WTC11 (cell line): ENCODE results near the gene GGCX. TPM values are rescaled to one million over a fixed set of nuclear protein-coding genes. Genes with fewer than 3 reads are reported as not detected.

Source experiments
- ATAC-seq: fragments of 200-7000 bp; cut with Tn5 transposase; 2 replicates; pipeline ENCODE4 v1.10.0; 2021; ENCODE audit warnings: mild to moderate bottlenecking, moderate library complexity
- CTCF ChIA-PET: fragments of 300-600 bp; sonication (Branson Sonifier 250); formaldehyde crosslinking; loops from one replicate; lab custom pipeline; 2021; ENCODE audit warnings: antibody characterized with exemption; lab: Charles Lee
- POLR2A ChIA-PET: fragments of 350-600 bp; sonication (Branson Sonifier 250); formaldehyde crosslinking; loops from one replicate; lab custom pipeline; 2021; ENCODE audit warnings: antibody characterized with exemption; lab: Charles Lee
- DNase-seq: peaks from one replicate; pipeline ENCODE4 v3.0.0; 2021; ENCODE audit warnings: low spot score
- H3K27ac Mint-ChIP-seq: 2 replicates; pipeline ENCODE4 v1.8.0; 2021; ENCODE audit warnings: mixed read lengths
- H3K27me3 Mint-ChIP-seq: 2 replicates; pipeline ENCODE4 v1.8.0; 2021; ENCODE audit warnings: low read depth, mild to moderate bottlenecking, moderate library complexity, mixed read lengths
- H3K36me3 Mint-ChIP-seq: 2 replicates; pipeline ENCODE4 v1.8.0; 2021; ENCODE audit warnings: mixed read lengths
- H3K4me1 Mint-ChIP-seq: 2 replicates; pipeline ENCODE4 v1.8.0; 2022; ENCODE audit warnings: mixed read lengths
- H3K4me3 Mint-ChIP-seq: 2 replicates; pipeline ENCODE4 v1.8.0; 2021; ENCODE audit warnings: mild to moderate bottlenecking, moderate library complexity, mixed read lengths
- H3K9me3 Mint-ChIP-seq: 2 replicates; pipeline ENCODE4 v1.8.0; 2021; ENCODE audit warnings: mixed read lengths
- CBFB ChIP-seq: sonication (generic); formaldehyde crosslinking; IDR thresholded peaks from 2 replicates; pipeline ENCODE4 v1.8.1; 2022; ENCODE audit warnings: mild to moderate bottlenecking, low read depth, missing genetic modification reagents
- CREB1 ChIP-seq: sonication (generic); formaldehyde crosslinking; IDR thresholded peaks from 2 replicates; pipeline ENCODE4 v1.8.0; 2023; ENCODE audit warnings: mild to moderate bottlenecking, missing genetic modification reagents
- ELF4 ChIP-seq: sonication (generic); formaldehyde crosslinking; IDR thresholded peaks from 2 replicates; pipeline ENCODE4 v1.8.1; 2022; ENCODE audit warnings: low read depth, mild to moderate bottlenecking, moderate library complexity, missing genetic modification reagents
- ESRRA ChIP-seq: sonication (generic); formaldehyde crosslinking; IDR thresholded peaks from 2 replicates; pipeline ENCODE4 v1.8.1; 2022; ENCODE audit warnings: mild to moderate bottlenecking, missing genetic modification reagents, borderline replicate concordance
- FOXP1 ChIP-seq: sonication (generic); formaldehyde crosslinking; IDR thresholded peaks from 2 replicates; pipeline ENCODE4 v1.8.0; 2022; ENCODE audit warnings: missing genetic modification reagents, mild to moderate bottlenecking, moderate library complexity, borderline replicate concordance
- MXD4 ChIP-seq: fragments of 250-450 bp; sonication (Bioruptor Pico); IDR thresholded peaks from 2 replicates; pipeline ENCODE4 v1.8.0; 2021; ENCODE audit warnings: mild to moderate bottlenecking, moderate library complexity, borderline replicate concordance
- MYBL2 ChIP-seq: sonication (generic); formaldehyde crosslinking; IDR thresholded peaks from 2 replicates; pipeline ENCODE4 v1.8.1; 2023; ENCODE audit warnings: mild to moderate bottlenecking, moderate library complexity, missing genetic modification reagents
- NFYB ChIP-seq: sonication (generic); formaldehyde crosslinking; conservative IDR thresholded peaks from 2 replicates; pipeline ENCODE4 v1.8.0; 2022; ENCODE audit warnings: low read depth, missing genetic modification reagents
- PRDM15 ChIP-seq: sonication (generic); formaldehyde crosslinking; IDR thresholded peaks from 2 replicates; pipeline ENCODE4 v1.8.0; 2022; ENCODE audit warnings: missing genetic modification reagents
- SP1 ChIP-seq: sonication (generic); formaldehyde crosslinking; conservative IDR thresholded peaks from 2 replicates; pipeline ENCODE4 v1.8.1; 2022; ENCODE audit warnings: missing genetic modification reagents
- TEAD4 ChIP-seq: sonication (generic); formaldehyde crosslinking; IDR thresholded peaks from 2 replicates; pipeline ENCODE4 v1.8.0; 2022; ENCODE audit warnings: mild to moderate bottlenecking, missing genetic modification reagents
- TP53 ChIP-seq: sonication (generic); formaldehyde crosslinking; IDR thresholded peaks from 2 replicates; pipeline ENCODE4 v1.8.1; 2023; ENCODE audit warnings: mild to moderate bottlenecking, missing genetic modification reagents
- ZNF263 ChIP-seq: sonication (generic); formaldehyde crosslinking; IDR thresholded peaks from 2 replicates; pipeline ENCODE4 v1.8.1; 2022; ENCODE audit warnings: low read depth, mild to moderate bottlenecking, moderate library complexity, missing genetic modification reagents
- ZNF281 ChIP-seq: sonication (generic); formaldehyde crosslinking; IDR thresholded peaks from 2 replicates; pipeline ENCODE4 v1.8.0; 2023; ENCODE audit warnings: mild to moderate bottlenecking, missing genetic modification reagents
- ZNF396 ChIP-seq: fragments of 250-450 bp; sonication (Bioruptor Pico); IDR thresholded peaks from 2 replicates; pipeline ENCODE4 v1.8.0; 2021; ENCODE audit warnings: mild to moderate bottlenecking, moderate library complexity, borderline replicate concordance
- ZNF416 ChIP-seq: fragments of 250-450 bp; sonication (Bioruptor Pico); IDR thresholded peaks from 2 replicates; pipeline ENCODE4 v1.9.0; 2021; ENCODE audit warnings: mild to moderate bottlenecking, inconsistent platforms
- ZNF671 ChIP-seq: fragments of 250-450 bp; sonication (Bioruptor Pico); IDR thresholded peaks from 2 replicates; pipeline ENCODE4 v1.8.0; 2021; ENCODE audit warnings: mild to moderate bottlenecking
- total RNA-seq: library from RNA; stranded (reverse); gene quantifications from 3 replicates; pipeline ENCODE4 v1.2.3, GENCODE V29; 2021
- TF ChIP-seq, protein P1 (sequence below): sonication (generic); formaldehyde crosslinking; IDR thresholded peaks from 2 replicates; pipeline ENCODE4 v1.8.0; 2022; ENCODE audit warnings: mild to moderate bottlenecking, missing genetic modification reagents
- TF ChIP-seq, protein P2 (sequence below): fragments of 250-450 bp; sonication (Bioruptor Pico); IDR thresholded peaks from 2 replicates; pipeline ENCODE4 v1.9.0; 2021; ENCODE audit warnings: mild to moderate bottlenecking
- TF ChIP-seq, protein P3 (sequence below): sonication (generic); formaldehyde crosslinking; IDR thresholded peaks from 2 replicates; pipeline ENCODE4 v1.8.1; 2023; ENCODE audit warnings: mild to moderate bottlenecking, missing genetic modification reagents
- TF ChIP-seq, protein P4 (sequence below): sonication (generic); formaldehyde crosslinking; IDR thresholded peaks from 2 replicates; pipeline ENCODE4 v1.8.1; 2022; ENCODE audit warnings: mild to moderate bottlenecking, missing genetic modification reagents, moderate library complexity, borderline replicate concordance

The GGCX gene
- total RNA-seq, 1 experiment from 2014 or later = 40.9 TPM

DNA sequence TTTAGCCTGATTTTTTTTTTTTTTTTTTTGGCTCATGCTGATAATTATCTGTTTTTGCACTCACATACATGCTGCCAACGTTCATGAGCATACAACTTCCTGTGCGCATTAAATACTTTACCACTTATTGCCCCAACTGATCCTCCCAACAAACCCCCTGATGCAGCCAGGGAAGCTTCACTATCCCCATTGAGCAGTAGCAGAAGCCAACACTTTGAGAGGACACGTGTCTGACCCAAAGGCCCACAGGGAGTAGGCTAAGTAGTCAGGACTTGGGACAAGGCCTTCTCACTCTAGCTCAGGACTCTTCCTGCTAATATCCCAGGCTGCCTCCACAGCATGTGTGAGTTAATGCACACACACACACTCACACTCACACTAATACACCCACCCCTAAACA lies 58.6 kb downstream of the GGCX start (continued):
- TF ChIP-seq SP1 (CRISPR knock-in tag) (no peak), CREB1 (CRISPR knock-in tag) (no peak), ELF4 (no peak), ZNF671 (CRISPR knock-in tag) (no peak), ZNF281 (CRISPR knock-in tag) (no peak)
- TF ChIP-seq, protein P1, sequence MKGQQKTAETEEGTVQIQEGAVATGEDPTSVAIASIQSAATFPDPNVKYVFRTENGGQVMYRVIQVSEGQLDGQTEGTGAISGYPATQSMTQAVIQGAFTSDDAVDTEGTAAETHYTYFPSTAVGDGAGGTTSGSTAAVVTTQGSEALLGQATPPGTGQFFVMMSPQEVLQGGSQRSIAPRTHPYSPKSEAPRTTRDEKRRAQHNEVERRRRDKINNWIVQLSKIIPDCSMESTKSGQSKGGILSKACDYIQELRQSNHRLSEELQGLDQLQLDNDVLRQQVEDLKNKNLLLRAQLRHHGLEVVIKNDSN (CRISPR knock-in tag) = no peak

- DNase-seq = peak; percentile 28
- Mint-ChIP-seq H3K36me3 (no peaks in the 10 kb centered on the region), H3K9me3 (peaks cover 7% of the 10 kb centered on the region), H3K27ac (no peak overlapping the region), H3K4me1 (peaks cover 8% of the 10 kb centered on the region), H3K4me3 (no peak overlapping the region)
- ATAC-seq = peak; percentile 95
- ChIA-PET CTCF (interaction anchor here (1.0 kb wide), 1 partner anchor 87 kb away, joined by 3 read pairs; no protein-coding TSS in a partner anchor), POLR2A (interaction anchor here (0.6 to 1.6 kb wide), 2 partner anchors 37 to 38 kb away, joined by 4 to 11 read pairs; partner anchors contain the start of gene MAT2A)
- TF ChIP-seq MYBL2 (CRISPR knock-in tag) (no peak), CBFB (no peak), TP53 (CRISPR knock-in tag) (no peak), MXD4 (CRISPR knock-in tag) (no peak), FOXP1 (CRISPR knock-in tag) (no peak), PRDM15 (no peak), ESRRA (CRISPR knock-in tag) (no peak), NFYB (CRISPR knock-in tag) (no peak), ZNF263 (no peak), ZNF396 (no peak), TEAD4 (CRISPR knock-in tag) (no peak), ZNF416 (CRISPR knock-in tag) (no peak)
- TF ChIP-seq, protein P2, sequence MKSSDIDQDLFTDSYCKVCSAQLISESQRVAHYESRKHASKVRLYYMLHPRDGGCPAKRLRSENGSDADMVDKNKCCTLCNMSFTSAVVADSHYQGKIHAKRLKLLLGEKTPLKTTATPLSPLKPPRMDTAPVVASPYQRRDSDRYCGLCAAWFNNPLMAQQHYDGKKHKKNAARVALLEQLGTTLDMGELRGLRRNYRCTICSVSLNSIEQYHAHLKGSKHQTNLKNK (CRISPR knock-in tag) = no peak
- TF ChIP-seq, protein P3, sequence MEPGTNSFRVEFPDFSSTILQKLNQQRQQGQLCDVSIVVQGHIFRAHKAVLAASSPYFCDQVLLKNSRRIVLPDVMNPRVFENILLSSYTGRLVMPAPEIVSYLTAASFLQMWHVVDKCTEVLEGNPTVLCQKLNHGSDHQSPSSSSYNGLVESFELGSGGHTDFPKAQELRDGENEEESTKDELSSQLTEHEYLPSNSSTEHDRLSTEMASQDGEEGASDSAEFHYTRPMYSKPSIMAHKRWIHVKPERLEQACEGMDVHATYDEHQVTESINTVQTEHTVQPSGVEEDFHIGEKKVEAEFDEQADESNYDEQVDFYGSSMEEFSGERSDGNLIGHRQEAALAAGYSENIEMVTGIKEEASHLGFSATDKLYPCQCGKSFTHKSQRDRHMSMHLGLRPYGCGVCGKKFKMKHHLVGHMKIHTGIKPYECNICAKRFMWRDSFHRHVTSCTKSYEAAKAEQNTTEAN (CRISPR knock-in tag) = no peak
- TF ChIP-seq, protein P4, sequence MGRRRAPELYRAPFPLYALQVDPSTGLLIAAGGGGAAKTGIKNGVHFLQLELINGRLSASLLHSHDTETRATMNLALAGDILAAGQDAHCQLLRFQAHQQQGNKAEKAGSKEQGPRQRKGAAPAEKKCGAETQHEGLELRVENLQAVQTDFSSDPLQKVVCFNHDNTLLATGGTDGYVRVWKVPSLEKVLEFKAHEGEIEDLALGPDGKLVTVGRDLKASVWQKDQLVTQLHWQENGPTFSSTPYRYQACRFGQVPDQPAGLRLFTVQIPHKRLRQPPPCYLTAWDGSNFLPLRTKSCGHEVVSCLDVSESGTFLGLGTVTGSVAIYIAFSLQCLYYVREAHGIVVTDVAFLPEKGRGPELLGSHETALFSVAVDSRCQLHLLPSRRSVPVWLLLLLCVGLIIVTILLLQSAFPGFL (CRISPR knock-in tag) = no peak
- TF ChIP-seq, all 79 proteins: peak for 0
- H3K27me3 Mint-ChIP-seq = no peaks in the 10 kb centered on the region
These were observed 60.0 kb downstream of the GGCX start for GRCh38 chr2:85501248-85501647.
